GM21528 (cell line): ENCODE measurements around the gene KCNQ1.

Source experiments
- ATAC-seq: cut with Tn5 transposase; IDR thresholded peaks from one replicate; pipeline ENCODE4 v1.9.1; 2021; ENCODE audit warnings: mild to moderate bottlenecking, moderate library complexity; ENCODE audit not compliant: unreplicated experiment, low FRiP score

KCNQ1 gene

GRCh38 chr11:2747248-2748027 lies 302.6 kb downstream of the KCNQ1 start:
- no peak for ATAC-seq

- ATAC-seq, result no peak
Observed at GRCh38 chr11:2748061-2748813, 303.4 kb downstream of the KCNQ1 start.

DNA sequence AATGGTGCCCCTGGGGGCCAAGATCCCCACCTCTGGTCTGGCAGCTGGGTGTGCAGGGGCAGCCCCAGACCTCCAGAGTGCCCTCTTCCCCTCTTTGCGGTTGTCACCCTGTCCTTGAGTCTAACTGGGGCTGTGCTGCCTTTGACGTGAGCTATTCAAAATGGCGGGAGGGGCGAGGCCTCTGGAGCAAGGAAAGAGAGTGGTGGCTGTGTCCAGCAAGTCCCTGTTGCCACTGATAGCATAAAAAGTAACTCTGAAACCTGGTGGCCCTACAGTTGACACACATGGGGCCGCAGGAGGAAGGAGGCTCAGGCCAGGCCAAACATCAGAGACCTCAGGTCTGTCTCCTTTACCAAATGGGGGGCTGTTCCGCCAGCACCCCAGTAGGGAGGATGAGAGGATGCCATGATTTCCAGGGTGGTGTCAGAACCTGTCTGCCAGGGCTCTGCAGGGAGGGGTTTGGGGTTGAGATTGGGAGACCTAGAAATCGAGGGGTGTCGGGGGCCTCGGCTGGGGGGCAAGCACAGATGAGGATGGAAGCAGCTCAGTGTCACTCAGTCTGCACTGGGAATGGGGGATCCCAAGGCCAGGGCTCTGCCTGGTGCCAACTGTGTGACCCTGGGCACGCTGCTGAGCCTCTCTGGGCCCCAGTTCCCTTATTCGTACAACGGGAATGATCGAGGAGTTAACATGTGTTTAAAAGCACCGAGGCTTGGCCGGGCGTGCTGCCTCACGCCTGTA lies 304.2 kb downstream of the KCNQ1 start:
- ATAC-seq, result no peak

GRCh38 chr11:2750101-2750681 lies 305.4 kb downstream of the KCNQ1 start:
- no peak for ATAC-seq

- ATAC-seq, result no peak
Observed at GRCh38 chr11:2750682-2751522, 306.1 kb downstream of the KCNQ1 start.

DNA sequence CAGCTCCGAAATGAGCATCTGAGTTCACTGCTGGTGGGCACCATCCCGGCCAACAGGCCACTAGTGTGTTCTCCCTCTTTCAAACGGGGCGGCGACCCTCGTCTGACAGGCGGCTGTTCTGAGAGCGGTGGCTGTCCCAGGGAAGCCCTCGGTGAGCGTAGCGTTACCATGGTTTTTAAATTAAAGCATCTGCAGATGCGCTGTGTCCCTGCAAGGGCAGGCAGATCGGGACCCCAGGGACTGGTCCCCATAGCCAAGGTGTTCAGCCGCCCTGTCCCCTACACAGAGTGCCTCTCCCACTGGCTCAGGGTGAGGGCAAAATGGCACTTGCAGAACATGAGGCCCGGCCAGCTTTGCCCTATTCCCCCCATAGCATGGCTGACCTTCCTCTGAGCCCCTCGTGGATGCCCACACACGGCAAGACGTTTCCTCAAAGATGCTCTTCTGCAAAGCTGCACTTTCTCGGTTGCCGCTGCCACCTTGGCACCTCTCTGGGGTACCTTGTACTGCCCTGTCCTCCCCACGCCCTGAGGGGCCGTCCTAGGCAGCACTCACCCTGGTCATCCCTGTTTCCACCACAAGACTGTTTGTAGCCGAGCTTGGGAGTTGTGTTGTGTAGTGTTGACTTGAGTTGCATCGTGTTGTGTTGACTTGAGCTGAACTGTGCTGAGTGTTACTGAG lies 306.9 kb downstream of the KCNQ1 start:
- ATAC-seq, result no peak

DNA sequence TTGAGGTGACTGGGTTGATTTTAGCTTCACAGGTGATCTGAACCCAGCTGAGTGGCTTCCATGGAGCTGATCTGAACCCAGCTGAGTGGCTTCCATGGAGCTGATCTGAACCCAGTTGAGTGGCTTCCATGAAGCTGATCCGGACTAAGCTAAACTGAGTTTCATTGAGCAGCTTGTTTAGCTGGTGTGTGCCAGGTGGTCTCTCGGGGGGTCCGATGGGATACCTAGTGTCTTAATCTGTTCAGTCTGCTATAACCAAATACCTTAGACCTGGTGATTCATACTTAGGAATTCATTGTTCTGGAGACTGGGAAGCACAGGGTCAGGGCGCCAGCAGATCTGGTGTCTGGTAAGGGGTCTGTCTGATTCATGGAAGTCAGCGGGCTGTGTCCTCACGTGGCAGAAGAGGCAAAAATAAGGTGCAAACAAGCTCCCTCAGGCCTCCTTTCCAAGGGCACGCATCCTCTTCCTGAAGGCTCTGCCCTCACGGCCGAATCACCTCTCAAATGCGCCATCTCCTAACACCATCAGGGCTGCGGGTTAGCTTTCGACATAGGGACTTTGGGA lies 307.5 kb downstream of the KCNQ1 start:
- no peak for ATAC-seq

GRCh38 chr11:2752923-2753322 lies 308.1 kb downstream of the KCNQ1 start:
- no peak for ATAC-seq

DNA sequence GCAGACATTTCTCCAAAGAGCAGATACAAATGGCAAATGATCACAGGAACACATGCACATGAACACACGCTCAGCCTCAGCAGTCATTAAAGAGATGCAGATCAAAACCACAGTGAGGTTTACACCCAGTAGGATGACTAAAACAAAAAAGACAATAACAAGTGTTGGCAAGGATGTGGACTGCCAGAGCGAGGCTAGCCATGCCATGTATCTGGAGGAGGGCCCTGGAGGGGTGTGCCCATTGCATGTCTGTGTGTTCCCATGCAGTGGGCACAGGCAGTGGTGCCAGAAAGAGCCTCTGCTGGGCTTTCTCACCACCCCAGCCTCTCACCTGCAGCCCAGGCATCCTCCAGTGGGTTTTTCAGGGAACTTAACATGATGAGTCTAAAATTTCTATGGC lies 309.2 kb downstream of the KCNQ1 start:
- no peak for ATAC-seq

- ATAC-seq, result no peak
Observed at GRCh38 chr11:2755071-2755470, 310.3 kb downstream of the KCNQ1 start.

DNA sequence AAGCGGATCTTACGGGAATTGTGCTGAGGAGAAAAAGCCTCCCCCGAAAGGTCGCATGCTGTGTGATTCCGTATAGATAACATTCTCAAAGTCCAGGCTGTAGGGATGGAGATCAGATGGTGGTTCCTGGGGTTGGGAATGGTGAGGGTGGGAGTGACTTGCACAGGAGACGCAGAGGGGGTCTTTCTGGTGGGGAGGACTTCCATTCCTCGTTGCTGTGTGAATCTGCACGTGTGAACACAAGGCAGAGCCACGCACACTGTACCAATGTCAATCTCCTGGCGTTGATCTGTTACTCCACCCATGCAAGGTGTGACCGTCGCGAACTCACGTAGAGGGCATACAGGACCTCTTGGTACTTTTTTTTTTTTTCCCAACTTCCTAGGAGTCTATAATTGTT lies 313.9 kb downstream of the KCNQ1 start:
- no peak for ATAC-seq

- no peak for ATAC-seq
Observed at GRCh38 chr11:2759228-2760195, 314.7 kb downstream of the KCNQ1 start.

- no peak for ATAC-seq
Observed at GRCh38 chr11:2760196-2760871, 315.5 kb downstream of the KCNQ1 start.

GRCh38 chr11:2761131-2762030 lies 316.6 kb downstream of the KCNQ1 start:
- ATAC-seq, result no peak

DNA sequence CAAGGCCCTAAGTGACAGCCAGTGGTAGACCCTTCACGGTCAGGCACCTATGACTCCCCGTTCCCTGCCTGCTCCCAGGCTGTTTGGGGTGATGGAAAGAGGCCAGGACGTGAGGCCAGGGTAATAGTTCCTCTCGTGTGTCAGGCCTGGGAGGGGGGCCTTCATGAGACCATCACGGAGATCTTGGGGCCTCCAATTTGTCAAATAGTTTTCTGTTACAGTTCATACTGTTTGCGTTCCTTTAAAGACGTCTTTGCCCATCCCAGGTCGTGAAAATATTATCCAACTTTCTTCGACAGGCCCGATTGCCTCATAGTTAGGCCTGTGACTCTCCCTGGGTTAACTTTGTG lies 317.2 kb downstream of the KCNQ1 start:
- ATAC-seq, result no peak

DNA sequence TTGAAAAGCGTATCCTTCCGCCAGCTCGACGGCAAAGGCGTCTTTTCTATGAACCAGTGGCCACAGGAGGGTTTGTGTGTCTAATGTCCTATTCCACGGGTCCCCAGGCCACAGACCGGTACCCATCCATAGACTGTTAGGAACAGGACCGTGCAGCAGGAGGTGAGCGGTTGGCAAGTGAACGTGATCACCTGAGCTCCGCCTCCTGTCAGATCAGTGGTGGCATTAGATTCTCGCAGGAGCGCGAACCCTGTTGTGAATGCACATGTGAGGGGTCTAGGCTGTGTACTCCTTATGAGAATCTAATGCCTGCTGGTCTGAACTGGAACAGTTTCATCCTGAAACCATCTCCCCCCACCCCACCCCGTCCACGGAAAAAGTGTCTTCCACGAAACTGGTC lies 317.6 kb downstream of the KCNQ1 start:
- no peak for ATAC-seq

DNA sequence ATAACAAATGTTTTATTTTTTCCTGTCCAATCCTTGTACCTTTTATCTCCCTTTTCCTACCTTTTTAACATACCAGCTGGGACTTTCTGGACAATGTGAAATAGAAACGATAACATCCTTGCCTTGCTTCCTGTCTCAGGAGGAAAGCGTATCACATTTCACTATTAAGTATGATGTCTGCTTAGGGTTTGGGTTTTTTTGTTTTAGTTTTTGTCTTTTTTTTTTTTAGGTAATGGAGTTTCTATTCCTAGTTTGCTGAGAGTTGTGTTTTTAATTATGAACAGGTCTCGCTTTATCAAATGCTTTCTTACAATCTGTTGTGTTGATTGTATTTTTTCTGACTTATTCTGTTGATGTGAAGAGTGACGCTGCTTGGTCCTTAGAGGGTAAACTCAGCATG lies 319.2 kb downstream of the KCNQ1 start:
- no peak for ATAC-seq
